Measurements from ENCODE around the gene CFAP20DC. TPM values are rescaled to one million over a fixed set of nuclear protein-coding genes. Genes with fewer than 3 reads are reported as not detected.

The CFAP20DC gene
- total RNA-seq, 1 experiment from 2014 or later, result 2.8 TPM

DNA sequence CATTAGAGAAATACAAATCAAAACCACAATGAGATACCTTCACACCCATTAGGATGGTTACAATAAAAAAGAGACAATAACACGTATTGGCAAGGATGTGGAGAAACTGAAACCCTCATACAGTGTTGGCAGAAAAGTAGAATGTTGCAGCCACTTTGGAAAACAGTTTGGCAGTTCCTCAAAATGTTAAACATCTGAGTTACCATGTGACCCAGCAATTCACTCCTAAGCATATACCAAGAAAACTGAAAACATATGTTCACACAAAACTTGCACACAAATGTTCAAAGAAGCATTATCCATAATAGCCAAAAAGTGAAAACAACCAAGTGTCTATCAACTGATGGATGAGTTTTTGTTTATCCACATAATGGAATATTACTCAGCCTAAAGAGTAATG, 216.3 kb downstream of the CFAP20DC start:
- H3K27ac Mint-ChIP-seq (ENCODE audit: unreplicated experiment), result no peak overlapping the region
- H3K27me3 Mint-ChIP-seq (ENCODE audit: insufficient read depth, unreplicated experiment), result peaks cover 9% of the 10 kb centered on the region
- no TSS peak for BruUV-seq (replicated peaks)
- ChIA-PET POLR2A (no interaction called here), CTCF (no interaction called here)
- no peaks in the 10 kb centered on the region for H3K9me3 Mint-ChIP-seq (ENCODE audit: unreplicated experiment)
- TF ChIP-seq, protein P1, sequence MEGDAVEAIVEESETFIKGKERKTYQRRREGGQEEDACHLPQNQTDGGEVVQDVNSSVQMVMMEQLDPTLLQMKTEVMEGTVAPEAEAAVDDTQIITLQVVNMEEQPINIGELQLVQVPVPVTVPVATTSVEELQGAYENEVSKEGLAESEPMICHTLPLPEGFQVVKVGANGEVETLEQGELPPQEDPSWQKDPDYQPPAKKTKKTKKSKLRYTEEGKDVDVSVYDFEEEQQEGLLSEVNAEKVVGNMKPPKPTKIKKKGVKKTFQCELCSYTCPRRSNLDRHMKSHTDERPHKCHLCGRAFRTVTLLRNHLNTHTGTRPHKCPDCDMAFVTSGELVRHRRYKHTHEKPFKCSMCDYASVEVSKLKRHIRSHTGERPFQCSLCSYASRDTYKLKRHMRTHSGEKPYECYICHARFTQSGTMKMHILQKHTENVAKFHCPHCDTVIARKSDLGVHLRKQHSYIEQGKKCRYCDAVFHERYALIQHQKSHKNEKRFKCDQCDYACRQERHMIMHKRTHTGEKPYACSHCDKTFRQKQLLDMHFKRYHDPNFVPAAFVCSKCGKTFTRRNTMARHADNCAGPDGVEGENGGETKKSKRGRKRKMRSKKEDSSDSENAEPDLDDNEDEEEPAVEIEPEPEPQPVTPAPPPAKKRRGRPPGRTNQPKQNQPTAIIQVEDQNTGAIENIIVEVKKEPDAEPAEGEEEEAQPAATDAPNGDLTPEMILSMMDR (IDR thresholded peaks at IDR 0.05; ENCODE audit: insufficient read depth in 1 of 2, low read depth in 1 of 2, low read length in 1 of 2, severe bottlenecking in 1 of 2, unreplicated experiment in 1 of 2), result no peak
- no peaks in the 10 kb centered on the region for H3K36me3 ChIP-seq (ENCODE audit: control insufficient read depth, insufficient read depth, low read length)
- no peak overlapping the region for H3K4me3 ChIP-seq (ENCODE audit: low read depth, low read length)
- H3K4me3 Mint-ChIP-seq (ENCODE audit: unreplicated experiment), result no peak overlapping the region
- intact Hi-C loops (cut with micrococcal nuclease; ENCODE audit: unreplicated experiment), result no loop called here
- H3K27me3 ChIP-seq (replicated peaks; ENCODE audit: control insufficient read depth, insufficient read depth, low read length), result no peaks in the 10 kb centered on the region
- H3K36me3 Mint-ChIP-seq (ENCODE audit: insufficient read depth, unreplicated experiment), result no peaks in the 10 kb centered on the region
- no peak for DNase-seq
- H3K9me3 ChIP-seq, result no peaks in the 10 kb centered on the region
- H3K4me1 ChIP-seq, result no peaks in the 10 kb centered on the region
- no peaks in the 10 kb centered on the region for H3K4me1 Mint-ChIP-seq (ENCODE audit: low read depth, unreplicated experiment)

DNA sequence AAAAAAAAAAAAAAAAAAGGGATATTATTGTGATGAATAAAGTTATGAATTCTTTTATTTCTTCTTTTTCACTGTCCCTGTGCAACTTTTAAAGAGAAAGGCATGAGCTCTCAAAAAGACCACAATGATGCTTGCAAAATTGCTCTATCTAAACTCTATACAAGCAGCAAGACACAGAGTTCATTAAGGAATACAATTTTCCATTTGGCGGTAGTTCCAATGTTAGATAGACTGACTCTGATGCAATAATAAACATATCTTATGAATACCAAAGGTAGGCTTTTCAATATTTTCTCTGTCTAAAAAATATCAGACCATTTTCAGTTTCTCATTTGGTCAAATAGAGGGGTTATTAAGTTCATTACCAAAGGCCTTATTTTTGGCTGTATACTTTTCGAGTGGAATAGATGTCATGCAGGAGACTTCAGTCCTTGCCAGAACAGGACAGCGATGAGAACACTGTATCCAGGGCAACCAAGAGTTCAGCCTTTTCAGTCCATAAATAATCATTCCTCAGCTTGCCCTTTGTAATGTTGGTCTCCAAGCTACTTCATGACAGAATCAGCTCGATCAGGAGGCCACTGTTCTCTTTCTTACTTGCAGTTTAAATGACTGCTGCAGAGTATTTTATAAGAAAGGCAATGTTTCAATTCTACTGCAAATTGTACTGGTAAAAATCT, 220.4 kb downstream of the CFAP20DC start:
- H3K27me3 ChIP-seq (replicated peaks; ENCODE audit: control insufficient read depth, insufficient read depth, low read length), result no peaks in the 10 kb centered on the region
- intact Hi-C loops (cut with micrococcal nuclease; ENCODE audit: unreplicated experiment), result no loop called here
- no peaks in the 10 kb centered on the region for H3K9me3 Mint-ChIP-seq (ENCODE audit: unreplicated experiment)
- no peak overlapping the region for H3K4me3 Mint-ChIP-seq (ENCODE audit: unreplicated experiment)
- TF ChIP-seq, protein P1 (IDR thresholded peaks at IDR 0.05; ENCODE audit: insufficient read depth in 1 of 2, low read depth in 1 of 2, low read length in 1 of 2, severe bottlenecking in 1 of 2, unreplicated experiment in 1 of 2), result no peak
- H3K36me3 ChIP-seq (ENCODE audit: control insufficient read depth, insufficient read depth, low read length), result no peaks in the 10 kb centered on the region
- no peaks in the 10 kb centered on the region for H3K9me3 ChIP-seq
- ChIA-PET POLR2A (no interaction called here), CTCF (no interaction called here)
- peaks cover 2% of the 10 kb centered on the region for H3K27me3 Mint-ChIP-seq (ENCODE audit: insufficient read depth, unreplicated experiment)
- H3K4me3 ChIP-seq (ENCODE audit: low read depth, low read length), result no peak overlapping the region
- H3K4me1 ChIP-seq, result no peaks in the 10 kb centered on the region; the same call in 1 of the 2 replicates
- H3K4me1 Mint-ChIP-seq (ENCODE audit: low read depth, unreplicated experiment), result peaks cover 6% of the 10 kb centered on the region
- BruUV-seq (replicated peaks), result no TSS peak
- no peak for DNase-seq
- H3K36me3 Mint-ChIP-seq (ENCODE audit: insufficient read depth, unreplicated experiment), result no peaks in the 10 kb centered on the region
- no peak overlapping the region for H3K27ac Mint-ChIP-seq (ENCODE audit: unreplicated experiment)

DNA sequence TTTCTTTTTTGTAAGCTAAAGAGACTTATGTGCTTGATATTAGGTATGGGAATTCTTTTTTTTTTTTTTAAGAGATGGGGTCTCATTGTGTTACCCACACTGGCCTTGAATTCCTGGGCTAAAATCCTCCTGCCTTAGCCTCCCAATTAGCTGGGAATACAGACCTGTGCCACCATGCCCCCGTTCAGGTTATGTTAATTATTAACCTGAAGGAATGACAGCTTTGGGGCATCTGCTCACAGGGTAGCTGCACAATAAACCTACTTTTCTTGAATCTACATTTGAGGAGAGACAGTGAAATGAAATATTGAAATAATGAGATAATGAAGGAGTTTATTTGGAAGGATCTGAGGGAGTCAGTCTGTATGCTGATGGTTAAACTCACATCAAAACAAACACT, 225.0 kb downstream of the CFAP20DC start:
- Histone ChIP-seq H3K27me3 (replicated peaks; ENCODE audit: control insufficient read depth, insufficient read depth, low read length) (no peaks in the 10 kb centered on the region), H3K36me3 (ENCODE audit: control insufficient read depth, insufficient read depth, low read length) (no peaks in the 10 kb centered on the region), H3K9me3 (no peaks in the 10 kb centered on the region), H3K4me3 (ENCODE audit: low read depth, low read length) (no peak overlapping the region), H3K4me1 (no peaks in the 10 kb centered on the region; the same call in 1 of the 2 replicates)
- TF ChIP-seq, protein P1 (IDR thresholded peaks at IDR 0.05; ENCODE audit: insufficient read depth in 1 of 2, low read depth in 1 of 2, low read length in 1 of 2, severe bottlenecking in 1 of 2, unreplicated experiment in 1 of 2), result no peak
- CTCF ChIA-PET, result interaction anchor here (0.6 to 1.3 kb wide), 2 partner anchors 228 to 412 kb away, joined by 3 to 6 read pairs; no protein-coding TSS in a partner anchor
- no TSS peak for BruUV-seq (replicated peaks)
- POLR2A ChIA-PET, result no interaction called here
- H3K9me3 Mint-ChIP-seq (ENCODE audit: unreplicated experiment), result no peaks in the 10 kb centered on the region
- no peak overlapping the region for H3K27ac Mint-ChIP-seq (ENCODE audit: unreplicated experiment)
- intact Hi-C loops (cut with micrococcal nuclease; ENCODE audit: unreplicated experiment), result loop anchor here (1.0 kb wide), 1 partner anchor 226 kb away; the partner anchor contains the start of gene CFAP20DC
- H3K36me3 Mint-ChIP-seq (ENCODE audit: insufficient read depth, unreplicated experiment), result no peaks in the 10 kb centered on the region
- no peak overlapping the region for H3K4me3 Mint-ChIP-seq (ENCODE audit: unreplicated experiment)
- H3K4me1 Mint-ChIP-seq (ENCODE audit: low read depth, unreplicated experiment), result peaks cover 6% of the 10 kb centered on the region
- H3K27me3 Mint-ChIP-seq (ENCODE audit: insufficient read depth, unreplicated experiment), result peaks cover 2% of the 10 kb centered on the region
- DNase-seq, result no peak
